ENCODE data around the gene BIK. TPM values are rescaled to one million over a fixed set of nuclear protein-coding genes. Genes with fewer than 3 reads are reported as not detected.

The BIK gene
- total RNA-seq, 6 experiments from 2014 or later = 0.20 TPM; not detected in 5

DNA sequence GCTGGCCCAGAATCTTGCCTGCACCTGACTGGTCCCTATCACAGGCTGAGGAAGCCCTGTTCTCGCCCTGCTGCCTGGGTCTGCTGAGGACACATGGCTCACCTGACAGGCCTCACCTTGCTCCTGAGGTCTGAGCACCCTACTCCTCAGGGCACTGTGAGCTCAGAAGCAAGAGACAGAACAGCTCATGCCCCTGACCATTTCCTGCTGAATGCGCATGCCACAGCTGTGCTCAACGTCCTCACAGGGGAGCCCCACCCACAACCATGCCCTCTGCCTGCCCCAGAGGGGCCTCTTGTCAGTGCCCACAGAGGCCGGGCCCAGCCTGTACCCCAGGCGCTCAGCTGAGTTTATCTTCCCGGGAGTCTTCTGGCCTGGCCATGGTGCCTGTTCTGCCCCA, 38.0 kb downstream of the BIK start:
- no peak for DNase-seq
- TF ChIP-seq, protein P1, sequence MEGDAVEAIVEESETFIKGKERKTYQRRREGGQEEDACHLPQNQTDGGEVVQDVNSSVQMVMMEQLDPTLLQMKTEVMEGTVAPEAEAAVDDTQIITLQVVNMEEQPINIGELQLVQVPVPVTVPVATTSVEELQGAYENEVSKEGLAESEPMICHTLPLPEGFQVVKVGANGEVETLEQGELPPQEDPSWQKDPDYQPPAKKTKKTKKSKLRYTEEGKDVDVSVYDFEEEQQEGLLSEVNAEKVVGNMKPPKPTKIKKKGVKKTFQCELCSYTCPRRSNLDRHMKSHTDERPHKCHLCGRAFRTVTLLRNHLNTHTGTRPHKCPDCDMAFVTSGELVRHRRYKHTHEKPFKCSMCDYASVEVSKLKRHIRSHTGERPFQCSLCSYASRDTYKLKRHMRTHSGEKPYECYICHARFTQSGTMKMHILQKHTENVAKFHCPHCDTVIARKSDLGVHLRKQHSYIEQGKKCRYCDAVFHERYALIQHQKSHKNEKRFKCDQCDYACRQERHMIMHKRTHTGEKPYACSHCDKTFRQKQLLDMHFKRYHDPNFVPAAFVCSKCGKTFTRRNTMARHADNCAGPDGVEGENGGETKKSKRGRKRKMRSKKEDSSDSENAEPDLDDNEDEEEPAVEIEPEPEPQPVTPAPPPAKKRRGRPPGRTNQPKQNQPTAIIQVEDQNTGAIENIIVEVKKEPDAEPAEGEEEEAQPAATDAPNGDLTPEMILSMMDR (IDR thresholded peaks at IDR 0.05) = no peak
- H3K27ac Mint-ChIP-seq = no peak overlapping the region
- H3K4me3 Mint-ChIP-seq = no peak overlapping the region
- peaks cover 3% of the 10 kb centered on the region for H3K27me3 Mint-ChIP-seq (ENCODE audit: insufficient read depth)
- H3K4me1 Mint-ChIP-seq (ENCODE audit: low read depth) = peaks cover 13% of the 10 kb centered on the region
- no peaks in the 10 kb centered on the region for H3K9me3 Mint-ChIP-seq
- H3K36me3 Mint-ChIP-seq (ENCODE audit: low read depth) = no peaks in the 10 kb centered on the region; the same call in 1 of the 2 replicates

DNA sequence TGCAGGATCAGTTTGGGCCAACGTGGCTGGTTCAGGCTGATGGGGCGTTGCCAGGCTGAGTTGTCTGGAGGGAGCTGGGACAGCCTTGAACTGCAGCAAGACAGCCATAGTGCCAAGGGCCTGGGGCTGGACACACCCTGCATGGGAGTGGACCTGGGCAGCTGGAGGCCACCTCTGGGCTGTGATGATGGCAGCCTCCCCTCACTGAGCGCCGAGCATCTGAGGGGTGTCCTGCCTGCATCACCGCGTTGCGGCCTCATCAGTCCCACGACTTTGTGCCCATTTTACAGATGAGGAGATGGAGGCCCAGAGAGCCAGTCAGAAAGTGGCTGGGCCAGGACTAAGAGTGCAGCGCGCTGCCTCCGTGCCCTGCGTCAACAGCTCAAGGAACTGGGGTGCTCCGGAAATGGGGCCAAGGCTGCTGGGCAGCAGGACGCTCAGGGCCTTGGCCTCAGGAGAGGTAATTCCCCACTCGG, 40.2 kb downstream of the BIK start:
- no peak for DNase-seq
- TF ChIP-seq, protein P1 (IDR thresholded peaks at IDR 0.05) = no peak
- Mint-ChIP-seq H3K4me1 (ENCODE audit: low read depth) (peaks cover 12% of the 10 kb centered on the region), H3K27ac (peak overlapping the region; percentile 78), H3K36me3 (ENCODE audit: low read depth) (no peaks in the 10 kb centered on the region), H3K4me3 (peak overlapping the region; percentile 92), H3K27me3 (ENCODE audit: insufficient read depth) (peaks cover 3% of the 10 kb centered on the region), H3K9me3 (no peaks in the 10 kb centered on the region)

DNA sequence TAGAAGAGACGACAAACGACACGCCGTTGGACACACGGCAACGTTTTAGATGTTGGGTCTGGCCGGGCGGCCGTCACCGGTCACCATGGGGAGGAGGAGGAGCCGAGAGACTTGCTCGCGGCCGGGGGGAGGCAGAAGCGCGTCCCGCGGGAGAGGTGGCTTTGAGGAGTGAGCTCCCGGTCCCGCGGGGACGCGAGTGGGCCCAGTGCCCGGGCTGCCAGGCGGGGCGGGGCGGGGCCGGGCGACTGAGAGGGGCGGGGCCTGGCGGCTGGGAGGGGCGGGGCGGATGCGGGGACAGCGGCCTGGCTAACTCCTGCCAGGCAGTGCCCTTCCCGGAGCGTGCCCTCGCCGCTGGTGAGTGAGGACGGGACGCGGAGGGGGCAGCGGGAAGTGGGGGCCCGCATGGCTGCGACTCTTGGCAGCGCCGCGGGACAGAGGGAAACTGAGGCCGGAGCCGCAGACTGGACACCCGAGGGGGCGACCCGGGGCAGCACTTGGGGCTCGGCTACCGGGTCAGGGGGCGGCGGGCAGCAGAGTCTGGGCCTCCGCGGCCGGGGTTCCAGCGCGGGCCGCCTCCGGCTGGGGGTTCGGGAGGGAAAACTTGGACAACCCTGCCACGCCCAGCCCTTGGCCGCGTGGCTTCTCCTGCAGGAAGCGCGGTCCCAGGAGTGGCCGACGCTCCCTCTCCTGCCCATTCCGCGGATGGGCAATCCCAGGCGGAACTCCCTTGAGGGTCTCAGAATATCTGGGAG, 40.9 kb downstream of the BIK start, which contains the start of gene TSPO:
Gene TSPO (plus strand): TSS at position 309 of the 752 bp plus-strand sequence. CDS start 7,680 bp downstream, outside the sequence.
- Mint-ChIP-seq H3K9me3 (no peaks in the 10 kb centered on the region), H3K4me1 (ENCODE audit: low read depth) (peaks cover 12% of the 10 kb centered on the region), H3K4me3 (peak within 1 kb of the TSS; percentile 92), H3K36me3 (ENCODE audit: low read depth) (no peaks in the 10 kb centered on the region), H3K27me3 (ENCODE audit: insufficient read depth) (peaks cover 3% of the 10 kb centered on the region; the same call in 1 of the 2 replicates), H3K27ac (peak within 1 kb of the TSS; percentile 79)
- TF ChIP-seq, protein P1 (IDR thresholded peaks at IDR 0.05) = no peak; the same call in 1 of the 2 replicates
- peak; percentile 34 for DNase-seq

DNA sequence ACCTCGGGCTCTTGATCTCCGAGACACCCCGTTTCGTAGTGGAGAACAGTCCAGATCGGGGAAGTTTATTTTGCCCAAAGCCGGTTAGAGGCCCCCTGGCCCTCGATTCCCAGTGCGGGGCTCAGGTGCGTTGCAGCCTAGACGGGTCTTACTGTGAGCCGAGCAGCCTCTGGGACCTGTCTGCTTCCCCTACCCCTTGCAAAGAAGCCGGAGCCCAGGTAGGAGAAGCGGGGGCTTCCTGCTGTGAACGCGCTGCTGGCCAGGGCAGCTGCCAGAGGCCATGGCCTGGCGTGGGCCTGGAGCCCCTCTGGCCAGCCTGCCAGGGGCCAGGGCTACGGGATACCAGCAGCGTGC, 41.4 kb downstream of the BIK start:
- H3K4me1 Mint-ChIP-seq (ENCODE audit: low read depth) = peaks cover 12% of the 10 kb centered on the region
- no peaks in the 10 kb centered on the region for H3K36me3 Mint-ChIP-seq (ENCODE audit: low read depth)
- DNase-seq = no peak
- H3K9me3 Mint-ChIP-seq = no peaks in the 10 kb centered on the region
- peak overlapping the region; percentile 79 for H3K27ac Mint-ChIP-seq
- H3K27me3 Mint-ChIP-seq (ENCODE audit: insufficient read depth) = peaks cover 3% of the 10 kb centered on the region; the same call in 1 of the 2 replicates
- TF ChIP-seq, protein P1 (IDR thresholded peaks at IDR 0.05) = no peak
- H3K4me3 Mint-ChIP-seq = peak overlapping the region; percentile 92

DNA sequence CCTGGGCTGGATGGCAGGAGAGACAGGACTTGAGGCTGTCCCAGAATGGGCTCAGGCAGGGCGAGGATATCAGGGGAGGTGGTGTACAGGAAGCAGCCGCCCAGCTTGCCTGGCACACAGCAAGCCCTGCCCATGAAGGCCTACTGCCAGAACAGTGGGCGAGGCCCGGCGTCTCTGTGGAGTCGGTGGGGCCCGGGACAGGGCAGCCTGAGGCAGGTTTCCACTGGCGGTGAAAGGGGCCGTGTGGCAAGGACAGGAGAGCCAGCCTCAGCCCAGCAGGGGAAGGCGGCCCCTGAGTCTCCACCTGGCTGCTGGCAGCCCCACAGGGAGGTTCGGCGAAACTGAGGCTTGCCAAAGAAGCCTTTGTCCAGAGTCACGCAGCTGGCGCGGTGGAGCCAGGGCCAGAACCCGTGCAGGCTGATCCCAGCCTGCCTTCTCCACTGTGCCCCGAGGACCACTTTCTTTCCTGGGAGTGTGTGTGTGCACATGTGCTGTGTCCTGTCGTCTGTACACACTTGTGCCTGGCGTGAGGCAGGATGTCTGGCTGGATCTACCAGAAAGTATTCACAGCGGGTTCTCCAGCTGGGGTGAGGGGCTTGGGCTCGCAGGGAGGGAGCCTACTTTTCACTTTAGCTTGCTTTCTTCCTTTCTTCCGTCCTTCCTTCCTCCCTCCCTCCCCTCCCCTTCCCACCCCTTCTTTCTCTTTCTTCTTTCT, 42.0 kb downstream of the BIK start:
- Mint-ChIP-seq H3K4me1 (ENCODE audit: low read depth) (peaks cover 12% of the 10 kb centered on the region), H3K36me3 (ENCODE audit: low read depth) (no peaks in the 10 kb centered on the region), H3K27ac (peak overlapping the region; percentile 79), H3K9me3 (no peaks in the 10 kb centered on the region), H3K27me3 (ENCODE audit: insufficient read depth) (peaks cover 3% of the 10 kb centered on the region; the same call in 1 of the 2 replicates), H3K4me3 (peak overlapping the region; percentile 92)
- DNase-seq = peak; percentile 27
- TF ChIP-seq, protein P1 (IDR thresholded peaks at IDR 0.05) = no peak
